Measurements from ENCODE around the gene ASXL1.
"Not testable (repeated sequence)": the region's sequence is repeated elsewhere in the genome, so short reads cannot be mapped to it uniquely, and the experiment has no call there.

Gene ASXL1

GRCh38 chr20:32362901-32363364 is 4.8 kb downstream of the ASXL1 start:
- no peak for DNase-seq (ENCODE audit: low spot score)

- DNase-seq (ENCODE audit: low spot score), result no peak
Observed at GRCh38 chr20:32363492-32363891, 5.4 kb downstream of the ASXL1 start.

GRCh38 chr20:32364554-32365208 is 6.5 kb downstream of the ASXL1 start:
- DNase-seq (ENCODE audit: low spot score), result no peak

GRCh38 chr20:32365564-32365963 is 7.4 kb downstream of the ASXL1 start:
- no peak for DNase-seq (ENCODE audit: low spot score)

GRCh38 chr20:32366380-32366779 is 8.2 kb downstream of the ASXL1 start:
- no peak for DNase-seq (ENCODE audit: low spot score)

GRCh38 chr20:32368323-32368722 is 10.2 kb downstream of the ASXL1 start:
- no peak for DNase-seq (ENCODE audit: low spot score)

GRCh38 chr20:32368925-32369324 is 10.8 kb downstream of the ASXL1 start:
- no peak for DNase-seq (ENCODE audit: low spot score)

GRCh38 chr20:32370897-32371296 is 12.8 kb downstream of the ASXL1 start:
- no peak for DNase-seq (ENCODE audit: low spot score)

- no peak for DNase-seq (ENCODE audit: low spot score)
Observed at GRCh38 chr20:32378461-32378860, 20.3 kb downstream of the ASXL1 start.

GRCh38 chr20:32380037-32380436 is 21.9 kb downstream of the ASXL1 start:
- not testable (repeated sequence) for DNase-seq (ENCODE audit: low spot score)

- DNase-seq (ENCODE audit: low spot score), result no peak
Observed at GRCh38 chr20:32380745-32381144, 22.6 kb downstream of the ASXL1 start.

- DNase-seq (ENCODE audit: low spot score), result no peak
Observed at GRCh38 chr20:32382102-32382950, 24.2 kb downstream of the ASXL1 start.

GRCh38 chr20:32383441-32383840 is 25.3 kb downstream of the ASXL1 start:
- DNase-seq (ENCODE audit: low spot score), result not testable (repeated sequence)

- DNase-seq (ENCODE audit: low spot score), result no peak
Observed at GRCh38 chr20:32385541-32385940, 27.4 kb downstream of the ASXL1 start.

- DNase-seq (ENCODE audit: low spot score), result no peak
Observed at GRCh38 chr20:32386091-32386490, 28.0 kb downstream of the ASXL1 start.

- DNase-seq (ENCODE audit: low spot score), result no peak
Observed at GRCh38 chr20:32387252-32387651, 29.1 kb downstream of the ASXL1 start.

GRCh38 chr20:32391003-32391402 is 32.9 kb downstream of the ASXL1 start:
- DNase-seq (ENCODE audit: low spot score), result no peak

GRCh38 chr20:32395066-32395465 is 36.9 kb downstream of the ASXL1 start:
- DNase-seq (ENCODE audit: low spot score), result no peak

- DNase-seq (ENCODE audit: low spot score), result no peak
Observed at GRCh38 chr20:32396646-32397160, 38.6 kb downstream of the ASXL1 start.

GRCh38 chr20:32397567-32398084 is 39.5 kb downstream of the ASXL1 start:
- DNase-seq (ENCODE audit: low spot score), result no peak

- no peak for DNase-seq (ENCODE audit: low spot score)
Observed at GRCh38 chr20:32400476-32400875, 42.3 kb downstream of the ASXL1 start.

- DNase-seq (ENCODE audit: low spot score), result no peak
Observed at GRCh38 chr20:32404017-32404416, 45.9 kb downstream of the ASXL1 start.

GRCh38 chr20:32406701-32407100 is 48.6 kb downstream of the ASXL1 start:
- DNase-seq (ENCODE audit: low spot score), result no peak
